Mesendoderm (in vitro differentiated cells): ENCODE measurements around the gene NUS1.
"Not testable (repeated sequence)": the region's sequence is repeated elsewhere in the genome, so short reads cannot be mapped to it uniquely, and the experiment has no call there.

Experiments
- DNase-seq: peaks from one replicate; pipeline ENCODE4 v3.0.0; 2013
- H2AK5ac ChIP-seq: 2 replicates; pipeline ENCODE4 v1.6.1; 2013; ENCODE audit warnings: low read length, inconsistent platforms
- H2BK120ac ChIP-seq: 2 replicates; pipeline ENCODE4 v1.6.1; 2013; ENCODE audit warnings: low read depth, mild to moderate bottlenecking, low read length, moderate library complexity, mixed read lengths
- H2BK15ac ChIP-seq: replicated peaks from 2 replicates; pipeline ENCODE4 v1.6.1; 2013; ENCODE audit warnings: low read depth, mild to moderate bottlenecking, moderate library complexity
- H2BK5ac ChIP-seq: 2 replicates; pipeline ENCODE4 v1.6.1; 2013; ENCODE audit warnings: low read length, inconsistent platforms
- H3K18ac ChIP-seq: 2 replicates; pipeline ENCODE4 v1.6.1; 2013; ENCODE audit warnings: mild to moderate bottlenecking, low read length, mixed read lengths
- H3K23ac ChIP-seq: one replicate; pipeline ENCODE4 v1.6.1; 2013; ENCODE audit warnings: low read length
- H3K27ac ChIP-seq: 2 replicates; pipeline ENCODE4 v1.5.1; 2013; ENCODE audit warnings: low read depth, mild to moderate bottlenecking, inconsistent platforms, low read length, moderate library complexity
- H3K27me3 ChIP-seq: 2 replicates; pipeline ENCODE4 v1.6.1; 2013; ENCODE audit warnings: low read length, control low read depth, mild to moderate bottlenecking, inconsistent platforms; ENCODE audit not compliant: insufficient read depth, poor library complexity
- H3K36me3 ChIP-seq: 2 replicates; pipeline ENCODE4 v1.6.1; 2013; ENCODE audit warnings: low read length, inconsistent platforms; ENCODE audit not compliant: control insufficient read depth, insufficient read depth
- H3K4ac ChIP-seq: one replicate; pipeline ENCODE4 v1.6.1; 2013; ENCODE audit warnings: low read depth, mild to moderate bottlenecking, low read length, moderate library complexity
- H3K4me1 ChIP-seq: 2 replicates; pipeline ENCODE4 v1.6.1; 2013; ENCODE audit warnings: low read depth, low read length, inconsistent platforms; ENCODE audit not compliant: control insufficient read depth
- H3K4me2 ChIP-seq: 2 replicates; pipeline ENCODE4 v1.6.1; 2013; ENCODE audit warnings: low read length
- H3K4me3 ChIP-seq: 2 replicates; pipeline ENCODE4 v1.5.1; 2013; ENCODE audit warnings: mild to moderate bottlenecking, low read length
- H3K56ac ChIP-seq: one replicate; pipeline ENCODE4 v1.6.1; 2013; ENCODE audit warnings: low read length
- H3K79me1 ChIP-seq: 2 replicates; pipeline ENCODE4 v1.6.1; 2013; ENCODE audit warnings: low read length, inconsistent platforms
- H3K79me2 ChIP-seq: 2 replicates; pipeline ENCODE4 v1.6.1; 2013; ENCODE audit warnings: mild to moderate bottlenecking, low read length; ENCODE audit not compliant: control insufficient read depth, insufficient read depth
- H3K9ac ChIP-seq: 2 replicates; pipeline ENCODE4 v1.6.1; 2013; ENCODE audit warnings: low read length, inconsistent platforms
- H4K5ac ChIP-seq: one replicate; pipeline ENCODE4 v1.6.1; 2013; ENCODE audit warnings: low read length
- H4K8ac ChIP-seq: one replicate; pipeline ENCODE4 v1.6.1; 2013; ENCODE audit warnings: low read depth, mild to moderate bottlenecking, control low read depth, low read length, moderate library complexity
- WGBS: extraction: QIAGEN DNeasy Blood & Tissue Kit; methylation state at CpG from one replicate; pipeline ENCODE4 v1.1.7; 2013; ENCODE audit warnings: low lambda C conversion rate, missing lambda C conversion rate; ENCODE audit not compliant: insufficient coverage; ENCODE audit errors: extremely low coverage; 5-methylcytosine and 5-hydroxymethylcytosine counted together

Gene NUS1

GRCh38 chr6:117687021-117687648, 11.9 kb downstream of the NUS1 start:
- H3K4ac ChIP-seq, result no peak overlapping the region
- no peak overlapping the region for H2AK5ac ChIP-seq
- H3K4me2 ChIP-seq, result no peak overlapping the region
- no peak overlapping the region for H2BK5ac ChIP-seq
- no peaks in the 10 kb centered on the region for H3K27me3 ChIP-seq
- no peak overlapping the region for H2BK15ac ChIP-seq
- no peak overlapping the region for H4K5ac ChIP-seq
- no peak for DNase-seq
- H3K4me1 ChIP-seq, result peaks cover 2% of the 10 kb centered on the region
- H3K18ac ChIP-seq, result no peak overlapping the region
- H3K56ac ChIP-seq, result no peak overlapping the region
- H3K23ac ChIP-seq, result no peak overlapping the region
- no peak overlapping the region for H2BK120ac ChIP-seq
- WGBS, result 100% methylated on average over 1 of the region's 1 CpG
- no peaks in the 10 kb centered on the region for H3K36me3 ChIP-seq
- H4K8ac ChIP-seq, result no peak overlapping the region
- no peak overlapping the region for H3K9ac ChIP-seq
- H3K79me2 ChIP-seq, result peaks cover 52% of the 10 kb centered on the region
- H3K27ac ChIP-seq, result no peak overlapping the region
- no peak overlapping the region for H3K4me3 ChIP-seq
- H3K79me1 ChIP-seq, result peaks cover 7% of the 10 kb centered on the region

- not testable (repeated sequence) for H3K4me3 ChIP-seq, H2BK15ac ChIP-seq, H3K4me2 ChIP-seq, H3K27ac ChIP-seq, H3K4me1 ChIP-seq, H3K36me3 ChIP-seq, H2AK5ac ChIP-seq, H2BK5ac ChIP-seq, H3K4ac ChIP-seq, H3K56ac ChIP-seq, DNase-seq, H4K8ac ChIP-seq, H3K79me1 ChIP-seq, H3K18ac ChIP-seq, H2BK120ac ChIP-seq, H3K9ac ChIP-seq, H3K27me3 ChIP-seq, H3K23ac ChIP-seq, H4K5ac ChIP-seq
- no CpG with 5 or more reads among the region's 4 CpGs for WGBS
- H3K79me2 ChIP-seq, result peaks cover 35% of the 10 kb centered on the region
Measured at GRCh38 chr6:117689584-117689983, 14.3 kb downstream of the NUS1 start.

GRCh38 chr6:117706504-117706903, 31.2 kb downstream of the NUS1 start:
- WGBS, result no CpG with 5 or more reads among the region's 3 CpGs

GRCh38 chr6:117706936-117707509, 31.8 kb downstream of the NUS1 start:
- H2AK5ac ChIP-seq, H2BK5ac ChIP-seq, H3K27me3 ChIP-seq, H3K9ac ChIP-seq, H3K27ac ChIP-seq, H3K18ac ChIP-seq, H3K56ac ChIP-seq, H3K79me1 ChIP-seq, H3K4me2 ChIP-seq, H3K4ac ChIP-seq, H2BK120ac ChIP-seq, H3K36me3 ChIP-seq, DNase-seq, H3K4me1 ChIP-seq, H3K79me2 ChIP-seq, H3K23ac ChIP-seq, H2BK15ac ChIP-seq, H4K8ac ChIP-seq, H3K4me3 ChIP-seq, H4K5ac ChIP-seq: not testable (repeated sequence)
- WGBS, result no CpG with 5 or more reads among the region's 7 CpGs

More at GRCh38 chr6:117706504-117706903, 31.2 kb downstream of the NUS1 start:
- H4K8ac ChIP-seq, result no peak overlapping the region
- H3K18ac ChIP-seq, result no peak overlapping the region
- H3K36me3 ChIP-seq, result no peaks in the 10 kb centered on the region
- no peaks in the 10 kb centered on the region for H3K4me1 ChIP-seq
- no peak overlapping the region for H3K4ac ChIP-seq
- H3K79me2 ChIP-seq, result no peaks in the 10 kb centered on the region
- no peak overlapping the region for H2BK15ac ChIP-seq
- no peak overlapping the region for H3K4me3 ChIP-seq
- H4K5ac ChIP-seq, result no peak overlapping the region
- no peak overlapping the region for H3K23ac ChIP-seq
- H3K9ac ChIP-seq, result no peak overlapping the region
- H3K27me3 ChIP-seq, result no peaks in the 10 kb centered on the region
- no peak overlapping the region for H3K27ac ChIP-seq
- H3K4me2 ChIP-seq, result no peak overlapping the region
- H3K79me1 ChIP-seq, result no peaks in the 10 kb centered on the region
- H2AK5ac ChIP-seq, result no peak overlapping the region
- DNase-seq, result no peak
- H2BK120ac ChIP-seq, result no peak overlapping the region
- H3K56ac ChIP-seq, result no peak overlapping the region
- H2BK5ac ChIP-seq, result no peak overlapping the region

GRCh38 chr6:117711369-117711768, 36.1 kb downstream of the NUS1 start:
- H4K5ac ChIP-seq, result no peak overlapping the region
- no peak overlapping the region for H3K23ac ChIP-seq
- H3K4me1 ChIP-seq, result no peaks in the 10 kb centered on the region
- no peak overlapping the region for H2BK120ac ChIP-seq
- no peak overlapping the region for H2BK15ac ChIP-seq
- H4K8ac ChIP-seq, result no peak overlapping the region
- H3K79me1 ChIP-seq, result no peaks in the 10 kb centered on the region
- no peak overlapping the region for H3K18ac ChIP-seq
- no peaks in the 10 kb centered on the region for H3K27me3 ChIP-seq
- no peak overlapping the region for H3K27ac ChIP-seq
- H3K4ac ChIP-seq, result no peak overlapping the region
- no peak overlapping the region for H3K4me3 ChIP-seq
- H3K56ac ChIP-seq, result no peak overlapping the region
- H3K9ac ChIP-seq, result no peak overlapping the region
- no peaks in the 10 kb centered on the region for H3K79me2 ChIP-seq
- H3K36me3 ChIP-seq, result no peaks in the 10 kb centered on the region
- H3K4me2 ChIP-seq, result no peak overlapping the region
- H2AK5ac ChIP-seq, result no peak overlapping the region
- no peak overlapping the region for H2BK5ac ChIP-seq
- DNase-seq, result peak; percentile 29

GRCh38 chr6:117718895-117719294, 43.6 kb downstream of the NUS1 start:
- H3K79me1 ChIP-seq, result no peaks in the 10 kb centered on the region
- H3K56ac ChIP-seq, result no peak overlapping the region
- no peaks in the 10 kb centered on the region for H3K4me1 ChIP-seq
- no peaks in the 10 kb centered on the region for H3K79me2 ChIP-seq
- H3K18ac ChIP-seq, result no peak overlapping the region
- H4K5ac ChIP-seq, result no peak overlapping the region
- no peak overlapping the region for H2BK120ac ChIP-seq
- H2AK5ac ChIP-seq, result no peak overlapping the region
- H3K9ac ChIP-seq, result no peak overlapping the region
- H4K8ac ChIP-seq, result no peak overlapping the region
- no peak overlapping the region for H2BK15ac ChIP-seq
- no peak for DNase-seq
- H3K4me2 ChIP-seq, result no peak overlapping the region
- no peak overlapping the region for H2BK5ac ChIP-seq
- no peak overlapping the region for H3K23ac ChIP-seq
- no peaks in the 10 kb centered on the region for H3K27me3 ChIP-seq
- H3K4ac ChIP-seq, result no peak overlapping the region
- no peak overlapping the region for H3K27ac ChIP-seq
- no peak overlapping the region for H3K4me3 ChIP-seq
- no peaks in the 10 kb centered on the region for H3K36me3 ChIP-seq
